AG09319 (cell line): Measurements from ENCODE around the gene FAAH.

Source experiments
- DNase-seq: peaks from one replicate; pipeline ENCODE4 v3.0.0-alpha.2; 2010; ENCODE audit warnings: low read depth; ENCODE audit errors: extremely low read depth
- TF ChIP-seq, protein P1 (sequence below): IDR thresholded peaks from 2 replicates; pipeline ENCODE4 v1.5.1; 2011; ENCODE audit warnings: low read depth, mild to moderate bottlenecking, inconsistent platforms, low read length, moderate library complexity

The FAAH gene

DNA sequence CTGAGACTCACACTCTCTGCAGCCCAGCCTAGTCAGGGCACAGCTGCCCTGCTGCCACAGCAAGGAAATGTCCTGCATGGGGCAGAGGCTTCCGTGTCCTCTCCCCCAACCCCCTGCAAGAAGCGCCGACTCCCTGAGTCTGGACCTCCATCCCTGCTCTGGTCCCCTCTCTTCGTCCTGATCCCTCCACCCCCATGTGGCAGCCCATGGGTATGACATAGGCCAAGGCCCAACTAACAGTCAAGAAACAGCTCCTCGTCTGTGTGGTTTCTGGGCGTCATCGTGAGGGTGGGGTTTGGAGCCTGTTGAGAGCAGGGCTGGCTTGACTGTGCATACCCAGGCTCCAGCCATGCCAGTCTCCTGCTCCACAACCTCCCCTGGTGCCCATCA is 19.5 kb downstream of the FAAH start:
- no peak for DNase-seq
- TF ChIP-seq, protein P1, sequence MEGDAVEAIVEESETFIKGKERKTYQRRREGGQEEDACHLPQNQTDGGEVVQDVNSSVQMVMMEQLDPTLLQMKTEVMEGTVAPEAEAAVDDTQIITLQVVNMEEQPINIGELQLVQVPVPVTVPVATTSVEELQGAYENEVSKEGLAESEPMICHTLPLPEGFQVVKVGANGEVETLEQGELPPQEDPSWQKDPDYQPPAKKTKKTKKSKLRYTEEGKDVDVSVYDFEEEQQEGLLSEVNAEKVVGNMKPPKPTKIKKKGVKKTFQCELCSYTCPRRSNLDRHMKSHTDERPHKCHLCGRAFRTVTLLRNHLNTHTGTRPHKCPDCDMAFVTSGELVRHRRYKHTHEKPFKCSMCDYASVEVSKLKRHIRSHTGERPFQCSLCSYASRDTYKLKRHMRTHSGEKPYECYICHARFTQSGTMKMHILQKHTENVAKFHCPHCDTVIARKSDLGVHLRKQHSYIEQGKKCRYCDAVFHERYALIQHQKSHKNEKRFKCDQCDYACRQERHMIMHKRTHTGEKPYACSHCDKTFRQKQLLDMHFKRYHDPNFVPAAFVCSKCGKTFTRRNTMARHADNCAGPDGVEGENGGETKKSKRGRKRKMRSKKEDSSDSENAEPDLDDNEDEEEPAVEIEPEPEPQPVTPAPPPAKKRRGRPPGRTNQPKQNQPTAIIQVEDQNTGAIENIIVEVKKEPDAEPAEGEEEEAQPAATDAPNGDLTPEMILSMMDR, result no peak; the same call in 1 of the 2 replicates

DNA sequence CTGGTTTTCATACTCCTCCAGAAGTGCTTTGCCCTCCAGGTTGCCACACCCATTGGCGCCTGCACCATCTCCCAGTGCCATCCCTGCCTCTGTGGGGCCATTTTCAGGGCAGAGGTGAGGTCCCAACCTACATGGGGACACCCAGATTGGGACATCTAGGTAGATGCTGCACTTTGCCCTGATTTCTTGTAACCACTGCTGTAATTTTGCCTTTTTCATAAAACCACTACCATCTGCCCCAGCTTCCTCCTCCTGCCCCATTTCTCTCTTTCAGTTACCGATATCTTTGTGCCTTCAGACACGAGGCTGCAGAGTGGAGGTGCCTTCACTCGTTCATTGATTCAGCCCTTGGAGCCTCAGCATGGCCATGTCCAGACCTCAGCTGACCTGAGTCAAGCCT is 21.4 kb downstream of the FAAH start:
- TF ChIP-seq, protein P1, result no peak
- no peak for DNase-seq

DNA sequence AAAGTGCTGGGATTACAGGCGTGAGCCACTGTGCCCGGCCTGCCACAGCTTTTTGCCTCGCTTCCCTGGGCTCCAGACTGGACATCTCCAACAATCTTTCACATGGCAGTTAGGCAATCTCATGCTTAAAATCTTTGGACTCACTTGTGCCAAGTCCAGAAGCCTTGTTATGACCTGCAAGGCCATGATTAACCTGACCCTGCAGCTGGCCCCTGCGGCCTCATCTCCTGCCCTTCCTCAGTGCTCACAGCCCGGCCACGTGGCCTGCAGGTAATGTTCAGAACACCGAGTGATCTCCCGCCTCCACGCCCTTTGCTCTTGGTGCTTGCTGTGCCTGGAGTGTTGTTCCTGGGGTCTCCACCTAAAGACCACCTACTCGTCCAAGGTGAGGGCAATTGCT is 24.9 kb downstream of the FAAH start:
- DNase-seq, result no peak
- TF ChIP-seq, protein P1, result no peak

DNA sequence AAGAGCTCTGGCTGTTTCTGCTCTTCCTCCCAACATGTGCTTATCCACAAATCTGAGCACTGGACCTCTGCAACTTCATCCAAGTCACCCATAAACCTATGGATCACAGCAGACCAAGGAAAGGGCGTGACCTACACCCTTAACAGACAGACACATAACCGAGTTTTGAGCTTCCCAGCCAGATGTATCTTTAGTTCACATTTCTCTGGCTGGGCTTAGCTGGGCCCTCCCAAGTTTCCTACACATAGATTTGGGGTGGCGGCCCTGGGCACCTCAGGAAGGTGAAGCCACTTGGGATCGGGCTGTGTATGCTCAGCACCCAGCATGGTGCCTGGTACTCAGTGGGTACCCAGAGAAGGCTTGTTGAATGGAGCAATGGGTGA is 26.4 kb downstream of the FAAH start:
- no peak for DNase-seq
- TF ChIP-seq, protein P1, result no peak

DNA sequence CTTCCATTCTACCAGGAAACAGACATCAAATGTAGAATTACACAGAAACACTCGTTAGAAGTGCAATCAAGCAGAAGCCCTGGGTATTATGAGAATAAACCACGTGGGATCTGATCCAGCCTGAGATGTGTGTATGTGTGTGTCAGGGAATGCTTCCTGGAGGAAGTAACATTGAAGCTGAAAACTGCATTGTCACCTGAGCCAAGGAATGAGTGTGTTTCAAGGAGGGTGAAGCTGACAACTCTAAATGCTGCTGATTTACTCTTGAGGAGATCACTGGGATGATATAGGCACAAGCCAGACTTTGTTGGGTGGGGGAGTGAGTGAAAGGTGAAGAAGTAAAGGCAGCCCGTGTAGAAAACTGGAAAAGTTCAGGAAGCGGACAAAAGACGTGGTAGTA is 27.6 kb downstream of the FAAH start:
- no peak for DNase-seq
- TF ChIP-seq, protein P1, result no peak

DNA sequence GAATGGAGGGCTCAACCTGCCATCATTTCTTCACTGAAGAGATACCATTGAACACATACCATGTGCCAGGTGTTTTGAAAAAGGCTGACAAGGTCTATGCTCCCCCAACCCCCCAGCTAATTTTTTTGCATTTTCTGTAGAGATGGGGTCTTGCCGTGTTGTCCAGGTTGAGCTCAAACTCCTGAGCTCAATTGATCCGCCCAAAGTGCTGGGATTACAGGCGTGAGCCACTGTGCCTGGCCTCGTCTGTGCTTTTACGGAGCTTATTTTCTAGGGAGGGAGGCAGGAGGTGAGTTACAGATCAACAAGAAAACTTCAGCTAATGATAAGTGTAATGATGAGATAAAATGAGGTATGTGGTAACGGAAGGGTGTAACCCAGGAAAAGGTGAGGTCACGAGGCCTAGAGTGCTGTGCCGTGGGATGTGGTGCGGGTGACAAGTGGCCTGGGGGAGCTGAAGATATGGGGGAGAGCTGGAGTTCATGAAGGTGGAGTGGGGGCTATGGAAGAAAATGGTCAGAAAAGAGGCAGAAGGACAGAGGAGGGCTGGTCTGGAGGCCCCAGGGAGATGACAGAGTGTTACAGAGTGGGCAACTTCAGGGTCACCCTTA is 28.2 kb downstream of the FAAH start:
- no peak for DNase-seq

DNA sequence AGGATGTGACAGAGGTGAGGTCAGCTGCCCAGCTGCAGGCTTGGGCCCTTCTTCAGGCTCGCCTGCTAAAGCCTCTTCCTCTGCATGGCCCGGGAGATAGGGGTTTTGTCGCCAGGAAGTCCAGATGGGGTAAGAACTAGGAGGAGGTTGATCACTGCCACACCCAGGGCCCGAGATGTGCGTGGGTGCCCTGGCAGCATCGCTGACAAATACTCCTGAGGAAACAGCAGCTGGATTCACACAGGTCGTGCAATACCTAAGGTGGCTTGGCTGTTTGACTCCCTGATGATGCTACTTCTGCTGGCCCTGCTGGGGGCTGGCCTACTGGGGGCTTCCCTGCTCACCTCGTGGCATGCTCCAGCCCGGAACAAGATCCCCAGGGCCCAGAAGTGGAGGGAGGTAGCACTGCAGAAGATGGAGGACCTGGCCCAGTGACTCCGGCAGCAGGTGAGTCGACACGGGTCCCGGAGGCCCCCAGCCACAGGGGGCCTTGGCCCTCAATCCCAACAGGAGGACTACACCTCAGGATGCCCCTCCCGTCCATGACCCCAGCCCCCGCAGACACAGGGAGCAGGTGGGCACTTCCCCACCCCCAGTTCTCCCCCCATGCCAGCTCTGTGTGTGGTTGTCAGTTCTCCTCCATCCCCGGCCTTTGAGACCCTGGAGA is 29.6 kb downstream of the FAAH start:
- DNase-seq, result no peak
- TF ChIP-seq, protein P1, result no peak

More for the DNA sequence above, 28.2 kb downstream of the FAAH start:
- TF ChIP-seq, protein P1, result no peak
